Measurements from ENCODE around the gene LPP.
A peak's percentile ranks its signal among the peaks of the same experiment; 100 is the strongest.

The LPP gene

DNA sequence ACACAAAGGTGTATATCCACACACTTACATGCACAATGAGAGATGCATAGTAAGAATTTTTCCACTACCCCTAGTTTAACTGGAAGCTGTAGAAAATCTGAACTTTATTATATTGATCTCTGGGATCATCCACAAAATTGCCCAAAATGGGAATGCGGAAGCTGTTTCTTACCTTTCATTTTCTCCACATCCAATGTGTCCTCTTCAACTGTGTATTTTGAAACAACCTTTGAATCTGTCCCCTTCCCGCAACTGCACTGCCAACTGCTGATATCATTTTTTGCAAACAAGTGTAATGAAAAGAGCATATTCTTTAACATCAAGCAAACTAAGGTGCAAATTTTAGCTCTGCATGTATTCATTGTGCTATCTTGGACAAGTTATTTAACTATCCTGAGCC lies 590.2 kb downstream of the LPP start:
- Histone ChIP-seq H3K4me3 (ENCODE audit: severe bottlenecking) (no peak overlapping the region), H3K9me3 (ENCODE audit: severe bottlenecking) (no peaks in the 10 kb centered on the region), H3K4me1 (ENCODE audit: insufficient read depth, poor library complexity, severe bottlenecking) (no peaks in the 10 kb centered on the region), H3K27ac (ENCODE audit: poor library complexity, severe bottlenecking) (no peak overlapping the region), H3K27me3 (ENCODE audit: insufficient read depth, poor library complexity, severe bottlenecking) (no peaks in the 10 kb centered on the region), H3K36me3 (ENCODE audit: low read depth) (no peaks in the 10 kb centered on the region)
- ATAC-seq (ENCODE audit: low read depth) (no peak), DNase-seq (ENCODE audit: low spot score) (no peak)
- TF ChIP-seq, protein P1, sequence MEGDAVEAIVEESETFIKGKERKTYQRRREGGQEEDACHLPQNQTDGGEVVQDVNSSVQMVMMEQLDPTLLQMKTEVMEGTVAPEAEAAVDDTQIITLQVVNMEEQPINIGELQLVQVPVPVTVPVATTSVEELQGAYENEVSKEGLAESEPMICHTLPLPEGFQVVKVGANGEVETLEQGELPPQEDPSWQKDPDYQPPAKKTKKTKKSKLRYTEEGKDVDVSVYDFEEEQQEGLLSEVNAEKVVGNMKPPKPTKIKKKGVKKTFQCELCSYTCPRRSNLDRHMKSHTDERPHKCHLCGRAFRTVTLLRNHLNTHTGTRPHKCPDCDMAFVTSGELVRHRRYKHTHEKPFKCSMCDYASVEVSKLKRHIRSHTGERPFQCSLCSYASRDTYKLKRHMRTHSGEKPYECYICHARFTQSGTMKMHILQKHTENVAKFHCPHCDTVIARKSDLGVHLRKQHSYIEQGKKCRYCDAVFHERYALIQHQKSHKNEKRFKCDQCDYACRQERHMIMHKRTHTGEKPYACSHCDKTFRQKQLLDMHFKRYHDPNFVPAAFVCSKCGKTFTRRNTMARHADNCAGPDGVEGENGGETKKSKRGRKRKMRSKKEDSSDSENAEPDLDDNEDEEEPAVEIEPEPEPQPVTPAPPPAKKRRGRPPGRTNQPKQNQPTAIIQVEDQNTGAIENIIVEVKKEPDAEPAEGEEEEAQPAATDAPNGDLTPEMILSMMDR (IDR thresholded peaks at IDR 0.05; ENCODE audit: poor library complexity, severe bottlenecking): no peak

DNA sequence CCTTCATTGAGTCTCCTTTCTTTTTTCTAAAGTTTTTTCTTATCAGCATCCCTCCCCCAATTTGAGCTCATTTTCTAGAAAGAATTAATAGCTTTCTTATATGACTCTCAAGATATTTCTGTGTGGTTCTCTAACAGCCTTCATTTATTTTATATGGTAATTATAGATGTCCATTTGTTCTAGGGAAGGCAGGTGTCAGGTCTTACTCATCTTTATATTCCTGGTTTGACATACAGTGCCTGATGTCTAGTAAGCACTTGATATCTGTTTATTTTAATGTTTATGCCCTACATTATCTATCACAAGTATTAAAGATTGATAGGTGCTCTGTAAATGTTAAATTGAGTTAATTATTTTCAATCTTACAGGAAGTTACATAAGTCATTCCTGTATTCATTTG lies 591.1 kb downstream of the LPP start:
- TF ChIP-seq, protein P1 (IDR thresholded peaks at IDR 0.05; ENCODE audit: poor library complexity, severe bottlenecking): no peak
- H3K4me1 ChIP-seq (ENCODE audit: insufficient read depth, poor library complexity, severe bottlenecking): no peaks in the 10 kb centered on the region
- H3K27me3 ChIP-seq (ENCODE audit: insufficient read depth, poor library complexity, severe bottlenecking): no peaks in the 10 kb centered on the region
- no peak for DNase-seq (ENCODE audit: low spot score)
- no peaks in the 10 kb centered on the region for H3K36me3 ChIP-seq (ENCODE audit: low read depth)
- no peak overlapping the region for H3K4me3 ChIP-seq (ENCODE audit: severe bottlenecking)
- ATAC-seq (ENCODE audit: low read depth): no peak
- H3K9me3 ChIP-seq (ENCODE audit: severe bottlenecking): no peaks in the 10 kb centered on the region
- no peak overlapping the region for H3K27ac ChIP-seq (ENCODE audit: poor library complexity, severe bottlenecking)

DNA sequence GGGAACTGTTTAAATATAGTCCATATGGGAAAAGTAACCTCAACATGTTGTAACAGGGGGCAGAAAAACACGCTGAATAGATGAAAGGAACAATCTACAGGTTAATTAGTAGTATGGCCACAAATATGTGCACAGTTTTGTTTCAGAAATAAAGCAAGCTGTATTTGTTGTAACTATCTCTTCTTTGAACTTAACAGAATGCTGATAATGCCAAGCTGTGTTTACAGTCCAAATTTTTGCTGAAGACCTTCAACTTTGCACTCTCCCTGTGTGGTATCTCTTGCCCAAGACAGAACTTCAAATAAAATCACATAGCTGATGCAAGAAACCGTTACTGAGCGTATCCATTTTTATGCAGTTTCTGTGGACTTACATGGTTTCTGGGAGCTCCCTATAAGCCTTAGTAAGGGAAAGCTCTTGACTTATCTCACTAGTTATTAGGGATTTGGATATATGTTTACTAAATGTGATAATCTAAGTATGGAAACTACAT lies 592.4 kb downstream of the LPP start:
- no peaks in the 10 kb centered on the region for H3K9me3 ChIP-seq (ENCODE audit: severe bottlenecking)
- H3K27me3 ChIP-seq (ENCODE audit: insufficient read depth, poor library complexity, severe bottlenecking): no peaks in the 10 kb centered on the region
- no peak overlapping the region for H3K4me3 ChIP-seq (ENCODE audit: severe bottlenecking)
- TF ChIP-seq, protein P1 (IDR thresholded peaks at IDR 0.05; ENCODE audit: poor library complexity, severe bottlenecking): no peak
- H3K4me1 ChIP-seq (ENCODE audit: insufficient read depth, poor library complexity, severe bottlenecking): no peaks in the 10 kb centered on the region
- no peaks in the 10 kb centered on the region for H3K36me3 ChIP-seq (ENCODE audit: low read depth)
- DNase-seq (ENCODE audit: low spot score) (no peak), ATAC-seq (ENCODE audit: low read depth) (no peak)
- H3K27ac ChIP-seq (ENCODE audit: poor library complexity, severe bottlenecking): no peak overlapping the region

DNA sequence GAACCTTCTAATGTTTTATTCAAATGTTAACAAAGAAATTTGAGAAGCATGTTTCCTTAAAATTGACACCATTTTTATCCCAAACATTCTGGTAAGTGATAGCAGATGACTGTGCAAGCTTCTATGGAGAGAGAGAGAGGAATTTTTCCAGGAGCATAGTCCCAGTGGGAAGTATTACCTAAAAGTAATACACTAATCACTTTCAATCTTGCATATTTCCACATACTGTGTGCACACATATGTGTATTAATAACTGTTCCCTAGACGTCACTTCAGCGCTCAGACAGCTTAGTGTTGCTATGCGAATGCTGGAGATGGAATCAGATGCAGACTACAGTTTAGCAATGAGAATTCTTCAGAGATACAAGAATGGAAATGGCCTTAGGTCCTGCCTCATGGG lies 593.5 kb downstream of the LPP start:
- DNase-seq (ENCODE audit: low spot score) (no peak), ATAC-seq (ENCODE audit: low read depth) (no peak)
- no peaks in the 10 kb centered on the region for H3K36me3 ChIP-seq (ENCODE audit: low read depth)
- H3K27ac ChIP-seq (ENCODE audit: poor library complexity, severe bottlenecking): no peak overlapping the region
- no peak overlapping the region for H3K4me3 ChIP-seq (ENCODE audit: severe bottlenecking)
- TF ChIP-seq, protein P1 (IDR thresholded peaks at IDR 0.05; ENCODE audit: poor library complexity, severe bottlenecking): no peak
- H3K9me3 ChIP-seq (ENCODE audit: severe bottlenecking): no peaks in the 10 kb centered on the region
- no peaks in the 10 kb centered on the region for H3K27me3 ChIP-seq (ENCODE audit: insufficient read depth, poor library complexity, severe bottlenecking)
- no peaks in the 10 kb centered on the region for H3K4me1 ChIP-seq (ENCODE audit: insufficient read depth, poor library complexity, severe bottlenecking)

DNA sequence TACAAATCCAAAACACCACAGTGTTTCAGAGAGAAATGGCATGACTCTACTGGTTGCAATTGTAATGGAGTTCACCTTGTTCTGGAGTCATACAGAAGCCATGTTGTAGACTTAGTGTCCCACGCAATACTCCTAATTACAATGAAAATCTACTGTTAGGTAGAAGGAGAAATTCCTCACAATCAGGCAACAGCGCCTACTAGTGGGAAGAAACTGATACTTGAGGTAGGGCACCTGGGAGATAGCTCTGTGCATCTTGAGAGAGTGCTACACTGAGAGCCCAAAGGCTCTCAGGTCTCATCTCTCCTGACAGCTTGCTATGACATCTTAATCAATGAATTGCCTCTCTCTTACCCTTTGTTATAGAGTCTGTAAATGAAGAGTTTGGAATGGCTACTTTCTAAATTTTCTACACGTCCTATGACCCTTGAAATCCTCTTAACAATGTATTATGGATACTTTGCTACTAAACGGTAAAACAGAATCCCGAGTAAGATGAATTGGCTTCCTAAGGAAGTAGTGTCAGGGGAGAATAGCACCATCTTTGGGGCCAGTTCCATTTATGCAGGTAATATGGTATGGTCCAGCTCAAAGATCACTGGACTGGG lies 595.2 kb downstream of the LPP start:
- Histone ChIP-seq H3K36me3 (ENCODE audit: low read depth) (no peaks in the 10 kb centered on the region), H3K4me1 (ENCODE audit: insufficient read depth, poor library complexity, severe bottlenecking) (no peaks in the 10 kb centered on the region), H3K27me3 (ENCODE audit: insufficient read depth, poor library complexity, severe bottlenecking) (no peaks in the 10 kb centered on the region), H3K27ac (ENCODE audit: poor library complexity, severe bottlenecking) (no peak overlapping the region), H3K4me3 (ENCODE audit: severe bottlenecking) (no peak overlapping the region), H3K9me3 (ENCODE audit: severe bottlenecking) (no peaks in the 10 kb centered on the region)
- TF ChIP-seq, protein P1 (IDR thresholded peaks at IDR 0.05; ENCODE audit: poor library complexity, severe bottlenecking): peak; percentile 47
- DNase-seq (ENCODE audit: low spot score): no peak
- no peak; the same call in 2 of the 3 replicates for ATAC-seq (ENCODE audit: low read depth)
